ENCODE results near the gene DPF3.

The DPF3 gene

DNA sequence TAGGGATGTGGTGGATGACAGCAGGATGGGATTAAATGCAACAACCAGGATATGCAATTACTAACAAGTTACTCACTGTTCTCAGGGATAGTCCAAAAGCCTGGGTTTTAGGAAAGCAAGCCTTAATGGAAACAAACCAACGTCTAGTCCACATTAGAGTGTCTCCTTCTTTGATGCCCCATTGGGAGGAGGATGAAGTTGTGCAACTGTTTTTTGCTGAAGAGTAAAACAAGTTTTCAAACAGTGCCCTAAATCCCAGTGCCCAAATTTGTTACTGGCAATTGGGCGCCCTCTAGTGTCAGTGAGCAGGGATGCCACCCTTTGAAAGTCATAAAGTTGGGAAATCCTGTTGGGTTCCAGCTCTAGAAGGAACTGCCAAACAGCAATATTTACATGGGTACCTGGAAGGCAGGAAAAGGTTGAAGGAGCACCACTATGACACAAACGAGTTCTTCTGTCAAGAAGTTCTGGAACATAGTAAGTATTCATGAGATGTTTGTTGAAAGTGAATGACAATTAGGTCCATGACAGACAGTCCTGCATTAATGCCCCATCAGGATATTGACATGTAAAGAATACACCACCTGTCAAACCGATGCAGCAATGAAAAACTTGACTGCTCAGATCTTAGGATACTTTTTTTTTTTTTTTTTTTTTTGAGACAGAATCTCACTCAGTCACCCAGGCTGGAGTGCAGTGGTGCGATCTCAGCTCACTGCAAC, 11.1 kb upstream of the DPF3 start:
- DNase-seq (ENCODE audit: low spot score) = peak; percentile 80

DNA sequence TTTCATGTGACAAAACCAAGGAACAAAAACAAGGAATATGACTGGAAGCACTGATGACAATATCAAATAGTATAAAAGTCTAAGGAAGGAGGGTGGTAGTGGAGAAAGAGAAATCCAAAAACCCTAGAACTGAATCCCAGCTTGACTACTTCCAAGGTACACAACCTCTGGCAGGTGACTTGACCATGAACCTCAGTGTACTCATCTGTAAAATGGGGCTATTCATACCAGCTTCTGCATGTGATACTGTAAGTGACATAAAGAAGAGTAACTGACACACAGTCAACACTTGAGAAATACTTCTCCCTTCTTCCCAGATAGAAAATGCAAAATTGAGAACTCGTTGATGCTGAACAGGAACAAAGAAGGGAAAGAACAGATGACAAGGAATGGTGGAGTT, 10.3 kb upstream of the DPF3 start:
- DNase-seq (ENCODE audit: low spot score) = no peak

- no peak for DNase-seq (ENCODE audit: low spot score)
Observed at GRCh38 chr14:72903716-72904115, 9.8 kb upstream of the DPF3 start.

GRCh38 chr14:72902801-72903530, 9.1 kb upstream of the DPF3 start:
- no peak for DNase-seq (ENCODE audit: low spot score)

DNA sequence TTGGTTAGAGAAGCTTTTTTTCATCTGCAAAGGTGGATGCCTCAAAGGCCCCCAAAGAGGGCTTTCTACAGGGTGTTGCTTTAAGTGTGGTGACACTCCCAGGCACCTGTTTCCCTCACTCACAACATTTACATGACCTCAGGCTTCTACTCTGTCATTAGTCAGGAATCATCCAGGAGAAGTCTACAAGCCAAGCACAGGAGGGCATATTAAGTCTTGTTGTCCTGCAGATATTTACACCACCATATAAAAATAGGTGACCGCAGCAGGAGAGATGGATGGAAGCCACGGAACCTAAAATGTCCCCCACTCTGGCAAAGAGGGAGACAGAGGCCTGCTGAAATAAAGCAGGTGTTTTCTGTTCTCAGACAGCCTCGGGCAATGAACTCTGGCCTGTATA, 7.5 kb upstream of the DPF3 start:
- no peak for DNase-seq (ENCODE audit: low spot score)

GRCh38 chr14:72898448-72898847, 4.5 kb upstream of the DPF3 start:
- no peak for DNase-seq (ENCODE audit: low spot score)

GRCh38 chr14:72894623-72895378, 900 bp upstream of the DPF3 start:
- peak; percentile 38 for DNase-seq (ENCODE audit: low spot score)

DNA sequence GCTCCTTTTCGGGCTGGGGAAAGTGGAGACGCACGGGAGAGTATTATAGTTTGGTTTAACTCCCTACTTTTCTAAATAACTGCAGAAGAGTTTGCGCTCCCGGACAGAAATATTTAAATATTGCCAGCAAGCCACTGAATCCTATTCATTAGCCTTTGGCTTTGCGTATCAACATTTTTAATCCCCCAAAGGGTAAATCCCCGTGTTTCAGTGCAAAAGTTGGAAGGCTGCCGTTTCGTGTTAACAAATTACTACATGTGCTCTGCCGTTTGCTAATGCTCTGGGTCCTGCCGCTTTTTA, 372 bp upstream of the DPF3 start:
- no peak for DNase-seq (ENCODE audit: low spot score)

- DNase-seq (ENCODE audit: low spot score) = peak; percentile 46
Observed at GRCh38 chr14:72892879-72893635, 844 bp downstream of the DPF3 start.

DNA sequence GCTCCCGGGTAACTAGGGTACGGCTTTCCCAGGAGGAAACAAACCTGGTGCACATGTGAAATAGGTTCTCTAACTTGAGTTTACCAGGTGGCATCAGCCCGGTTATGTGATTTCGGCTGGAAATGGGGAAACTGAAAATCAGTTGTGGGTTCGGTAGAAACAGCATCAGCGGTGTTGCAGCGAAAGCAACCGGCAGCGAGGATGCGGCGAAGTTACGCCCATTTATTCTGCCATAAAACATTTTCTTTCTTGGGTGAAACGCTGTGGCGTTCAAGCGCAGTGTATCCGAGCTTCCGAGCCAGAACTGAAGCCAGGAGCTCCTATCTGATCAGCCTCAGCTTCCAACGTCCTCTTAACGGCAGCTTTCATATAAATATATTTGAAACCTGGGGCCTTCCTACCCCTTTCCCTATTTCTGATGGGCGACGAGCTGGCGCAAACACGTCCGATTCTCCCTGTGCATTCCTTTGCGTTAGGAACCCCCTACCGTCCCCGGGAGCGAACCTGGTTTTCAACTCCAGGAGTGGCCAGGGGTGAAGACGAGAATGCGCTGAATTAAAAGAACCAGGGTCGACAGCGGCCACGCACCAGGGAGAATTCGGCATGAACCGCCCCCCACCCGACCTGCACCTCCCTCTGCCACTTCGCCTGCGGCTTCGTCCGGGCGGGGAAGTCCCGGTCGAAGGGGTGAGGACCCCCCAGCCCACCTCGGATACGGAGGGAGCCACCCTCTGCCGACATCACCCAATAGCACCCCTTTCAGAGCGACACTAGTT, 1.6 kb downstream of the DPF3 start:
- peak; percentile 52 for DNase-seq (ENCODE audit: low spot score)

DNA sequence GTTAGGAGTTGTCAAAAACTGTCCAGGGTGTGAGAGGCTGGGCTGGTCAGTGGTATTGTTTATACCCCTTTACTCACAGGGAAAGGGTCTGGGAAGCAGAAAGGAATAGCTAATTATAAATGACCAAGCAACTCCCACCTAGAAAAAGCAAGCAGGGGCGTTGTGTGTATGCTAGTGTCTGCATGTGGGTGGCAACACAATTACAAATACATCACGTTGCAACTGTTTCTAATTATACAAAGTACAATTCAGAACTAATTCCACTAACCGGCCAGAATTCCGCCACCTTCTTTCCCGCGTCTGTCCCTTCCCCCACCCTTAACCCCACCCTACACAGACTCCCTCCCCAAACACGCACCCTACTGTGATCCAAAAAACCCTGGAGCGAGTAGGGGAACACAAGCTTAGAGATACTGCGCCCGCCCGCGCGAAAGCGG, 2.2 kb downstream of the DPF3 start:
- DNase-seq (ENCODE audit: low spot score) = peak; percentile 9

GRCh38 chr14:72889366-72889765, 4.5 kb downstream of the DPF3 start:
- DNase-seq (ENCODE audit: low spot score) = no peak

DNA sequence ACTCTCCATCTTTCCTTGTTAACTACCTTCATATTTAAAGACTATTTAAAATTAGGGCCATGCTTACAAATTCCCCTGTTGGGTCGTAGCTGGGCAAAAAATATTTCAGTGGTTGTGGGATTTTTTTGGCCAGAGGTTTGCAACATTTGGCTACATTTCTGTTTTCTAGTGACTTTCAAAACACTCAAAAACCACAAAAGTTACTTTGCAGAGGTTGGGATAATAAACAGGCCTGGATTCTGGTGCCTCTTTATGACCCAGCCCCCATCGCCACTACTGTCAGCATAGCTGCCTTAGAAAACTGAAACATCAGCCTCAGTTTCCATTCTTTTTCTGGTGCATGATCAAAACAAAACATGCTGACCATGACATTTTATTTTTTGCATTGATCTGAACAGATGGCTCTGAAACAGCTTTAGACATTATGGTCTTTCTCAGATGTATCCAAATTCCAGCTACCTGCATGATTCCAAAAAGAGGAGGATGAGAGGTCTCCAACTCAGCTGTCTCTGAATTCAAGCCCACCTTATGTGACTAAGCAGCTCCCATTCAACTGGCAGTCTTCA, 5.2 kb downstream of the DPF3 start:
- DNase-seq (ENCODE audit: low spot score) = no peak

DNA sequence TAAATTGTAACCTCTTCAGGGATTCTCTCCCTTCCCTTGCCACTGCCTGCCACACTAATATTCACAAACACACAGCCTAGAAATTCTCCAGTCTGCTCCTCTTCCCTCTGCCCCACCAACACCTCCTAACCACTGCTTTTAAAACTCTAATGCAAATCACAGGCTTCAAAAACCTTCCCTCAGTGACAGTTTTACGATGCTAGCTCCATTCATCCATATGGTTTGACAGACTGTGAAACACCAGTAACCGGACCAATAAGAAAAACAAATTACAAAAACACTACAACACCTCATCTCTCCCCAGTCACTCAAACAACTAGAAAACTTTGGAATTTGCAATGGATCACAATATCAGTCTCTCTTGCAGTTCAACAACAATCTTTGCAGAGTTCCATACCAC, 5.7 kb downstream of the DPF3 start:
- no peak for DNase-seq (ENCODE audit: low spot score)

DNA sequence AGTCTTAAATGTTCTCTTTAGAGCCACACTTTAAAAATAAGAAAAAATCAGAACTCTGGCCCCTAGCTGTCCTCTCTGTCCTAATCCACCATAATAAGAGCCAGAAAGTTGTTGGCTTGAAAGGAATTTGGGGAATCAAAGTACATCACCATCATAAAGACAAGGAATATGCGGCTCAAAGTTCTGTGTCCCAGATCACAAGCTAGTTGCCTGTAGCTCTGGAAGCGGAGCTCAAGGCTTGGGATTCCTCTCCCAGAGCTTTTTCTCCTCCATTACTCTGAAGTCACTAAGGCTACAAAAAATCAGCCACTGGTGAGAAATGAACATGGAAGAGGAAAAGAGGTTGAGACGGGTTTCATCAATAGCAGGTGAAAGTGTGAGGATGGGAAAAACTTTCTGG, 6.4 kb downstream of the DPF3 start:
- no peak for DNase-seq (ENCODE audit: low spot score)

GRCh38 chr14:72884386-72884785, 9.5 kb downstream of the DPF3 start:
- DNase-seq (ENCODE audit: low spot score) = no peak

- DNase-seq (ENCODE audit: low spot score) = no peak
Observed at GRCh38 chr14:72883961-72884360, 9.9 kb downstream of the DPF3 start.

- no peak for DNase-seq (ENCODE audit: low spot score)
Observed at GRCh38 chr14:72883109-72883508, 10.8 kb downstream of the DPF3 start.

DNA sequence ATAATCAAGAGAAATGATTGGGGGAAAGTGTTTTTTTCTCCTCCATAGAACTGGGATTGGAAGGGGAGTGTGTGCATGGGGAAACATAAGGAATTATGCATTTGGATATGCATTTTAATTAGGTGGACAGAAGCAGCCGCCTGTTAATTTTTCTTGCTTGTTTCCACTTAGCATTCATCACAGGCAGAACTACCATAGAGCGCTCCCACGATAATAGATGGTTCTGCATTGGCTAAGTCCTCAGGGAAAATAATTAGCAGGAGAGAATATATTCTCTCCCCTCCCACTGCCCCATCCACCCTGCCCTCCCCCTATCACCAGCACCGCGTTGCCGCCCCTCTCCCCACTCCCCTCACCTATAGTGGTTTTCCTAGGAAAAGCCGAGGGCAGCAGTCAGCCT, 11.4 kb downstream of the DPF3 start:
- no peak for DNase-seq (ENCODE audit: low spot score)

DNA sequence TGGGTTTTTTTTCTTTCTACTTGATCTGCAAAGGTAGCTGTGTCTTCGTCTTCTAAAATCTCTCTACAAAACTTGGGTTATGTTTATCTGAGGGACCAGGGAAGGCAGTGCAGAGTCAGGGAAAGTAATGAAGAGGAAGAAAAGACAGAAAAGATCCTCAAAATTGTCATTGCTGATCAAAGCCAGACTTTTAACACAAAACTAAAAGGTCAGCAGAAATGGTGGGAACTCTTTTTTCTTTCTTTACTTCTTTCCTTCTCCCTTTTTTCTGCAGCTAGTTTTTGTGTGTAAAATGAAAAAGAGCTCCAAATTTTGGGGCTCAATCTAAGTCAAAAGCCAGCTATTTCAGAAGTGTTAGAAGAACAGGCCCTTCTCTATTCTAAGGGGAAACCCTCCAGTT, 11.9 kb downstream of the DPF3 start:
- no peak for DNase-seq (ENCODE audit: low spot score)

DNA sequence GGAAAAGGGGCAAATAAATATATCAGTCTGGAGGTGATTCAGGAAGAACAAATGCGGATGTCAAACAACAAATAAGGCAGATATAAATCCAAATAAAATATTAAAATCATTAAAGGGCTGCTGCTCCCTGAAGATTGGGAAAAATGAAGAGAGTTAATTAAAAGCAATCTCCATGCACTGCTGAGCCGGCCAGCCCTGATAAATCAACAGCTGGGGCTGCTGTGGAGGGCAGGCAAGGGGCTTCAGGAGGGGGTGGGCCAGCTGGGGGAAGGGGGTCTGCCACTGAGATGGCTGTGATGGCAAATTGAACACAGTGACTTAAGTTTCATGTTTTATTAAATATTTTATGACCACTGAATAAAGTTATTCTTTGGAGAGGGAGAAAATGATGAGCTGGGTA, 12.4 kb downstream of the DPF3 start:
- no peak for DNase-seq (ENCODE audit: low spot score)

Data from Ammon's horn (tissue), 1 donor.